ENCODE results near the gene CRYBA2. TPM values are rescaled to one million over a fixed set of nuclear protein-coding genes. Genes with fewer than 3 reads are reported as not detected.

The CRYBA2 gene
- total and polyA plus RNA-seq, 11 donors: not detected

- 23 to 32% (median 26%) methylated on average over 8 of the region's 8 CpGs for WGBS, 4 donors
- Histone ChIP-seq H3K27ac (no peak overlapping the region), H3K4me3 (peak overlapping the region in 2 of 12 donors; percentile 31 to 45), H3K36me3 (no peaks in the 10 kb centered on the region), H3K9me3 (no peaks in the 10 kb centered on the region), H3K4me1 (peaks cover 0 to 28% (median 18%) of the 10 kb centered on the region in 12 donors), H3K27me3 (peaks cover 50 to 93% (median 86%) of the 10 kb centered on the region in 9 donors)
- ATAC-seq (no peak), DNase-seq (no peak)
- intact Hi-C loops (cut with DNase I): loop anchor here in 3 of 10 donors (10.0 kb wide), 1 partner anchor 159 kb away; no protein-coding TSS in a partner anchor
- TF ChIP-seq POLR2A (IDR thresholded peaks at IDR 0.05): no peak
- TF ChIP-seq CTCF (IDR thresholded peaks at IDR 0.05): no peak
Measured at GRCh38 chr2:218995561-218995960, 2.3 kb upstream of the CRYBA2 start.

- no peak for ATAC-seq
- Histone ChIP-seq H3K27ac (no peak overlapping the region), H3K36me3 (no peaks in the 10 kb centered on the region), H3K4me1 (peaks cover 0 to 28% (median 18%) of the 10 kb centered on the region in 12 donors), H3K9me3 (no peaks in the 10 kb centered on the region), H3K27me3 (peaks cover 62 to 99% (median 91%) of the 10 kb centered on the region in 9 donors), H3K4me3 (peak overlapping the region; percentile 29 to 52 (median 44))
- DNase-seq: no peak
- TF ChIP-seq POLR2A (IDR thresholded peaks at IDR 0.05) (no peak), CTCF (IDR thresholded peaks at IDR 0.05) (no peak)
- WGBS, 4 donors: 2 to 10% (median 2%) methylated on average over 10 to 44 of the region's 44 CpGs
- intact Hi-C loops (cut with DNase I): loop anchor here in 3 of 10 donors (10.0 kb wide), 1 partner anchor 162 kb away; no protein-coding TSS in a partner anchor
Measured at GRCh38 chr2:218992703-218993344, 398 bp downstream of the CRYBA2 start.

- ATAC-seq: no peak
- H3K4me1 ChIP-seq: peaks cover 0 to 28% (median 18%) of the 10 kb centered on the region in 12 donors
- 9 to 15% (median 10%) methylated on average over 7 of the region's 7 CpGs for WGBS, 4 donors
- TF ChIP-seq POLR2A (IDR thresholded peaks at IDR 0.05): no peak
- TF ChIP-seq CTCF (IDR thresholded peaks at IDR 0.05): no peak
- H3K36me3 ChIP-seq: no peaks in the 10 kb centered on the region
- DNase-seq: no peak
- H3K9me3 ChIP-seq: no peaks in the 10 kb centered on the region
- no peak overlapping the region for H3K27ac ChIP-seq
- H3K27me3 ChIP-seq: peaks cover 67 to 100% (median 97%) of the 10 kb centered on the region in 9 donors
- intact Hi-C loops (cut with DNase I): loop anchor here in 3 of 10 donors (10.0 kb wide), 1 partner anchor 163 kb away; no protein-coding TSS in a partner anchor
- no peak overlapping the region for H3K4me3 ChIP-seq
Measured at GRCh38 chr2:218992196-218992595, 1.0 kb downstream of the CRYBA2 start.

- no peak for DNase-seq
- Histone ChIP-seq H3K9me3 (no peaks in the 10 kb centered on the region), H3K4me1 (peaks cover 0 to 28% (median 18%) of the 10 kb centered on the region in 12 donors), H3K27me3 (peaks cover 72 to 100% (median 98%) of the 10 kb centered on the region in 9 donors), H3K36me3 (no peaks in the 10 kb centered on the region), H3K27ac (no peak overlapping the region), H3K4me3 (no peak overlapping the region)
- no peak for ATAC-seq
- 7 to 10% (median 7%) methylated on average over 7 to 13 of the region's 13 CpGs for WGBS, 4 donors
- TF ChIP-seq POLR2A (IDR thresholded peaks at IDR 0.05) (no peak), CTCF (IDR thresholded peaks at IDR 0.05) (no peak)
- intact Hi-C loops (cut with DNase I): loop anchor here in 3 of 10 donors (10.0 kb wide), 1 partner anchor 163 kb away; no protein-coding TSS in a partner anchor
Measured at GRCh38 chr2:218991674-218992168, 1.5 kb downstream of the CRYBA2 start.
